Stimulated activated CD8-positive, alpha-beta memory T cell treated with anti-CD3 and anti-CD28 coated beads, Interleukin-12 subunit alpha, Interleukin-12 subunit beta, amount 100 ng/mL, for 1 hour (primary cell): ENCODE results near the gene PTPRT.

Source experiments
- DNase-seq: peaks from one replicate; pipeline ENCODE4 v3.0.0-alpha.2; 2020; ENCODE audit warnings: low read depth

PTPRT gene

DNA sequence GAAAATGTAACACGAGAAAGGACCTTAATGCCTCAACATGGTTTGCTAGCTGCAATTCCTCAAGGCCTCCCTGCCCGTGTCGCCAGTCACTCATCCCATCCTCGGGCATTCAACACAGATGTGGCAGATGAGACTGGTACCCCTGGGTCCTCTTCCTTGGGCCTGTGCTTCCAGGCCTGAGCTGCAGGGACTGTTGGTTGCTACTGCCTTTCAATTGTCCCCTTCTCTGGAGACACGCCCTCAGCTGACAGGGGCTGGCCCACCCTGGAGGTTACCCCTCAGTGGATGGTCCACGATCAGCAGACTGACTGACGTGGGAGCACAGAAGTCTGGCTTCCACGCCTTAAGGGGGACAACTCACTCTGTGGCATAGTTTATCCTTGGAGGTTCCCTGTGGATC is 1076.5 kb downstream of the PTPRT start:
- DNase-seq, result no peak

GRCh38 chr20:42112161-42112560 is 1077.5 kb downstream of the PTPRT start:
- DNase-seq, result no peak

- no peak for DNase-seq
Measured at GRCh38 chr20:42111349-42111748, 1078.4 kb downstream of the PTPRT start.

DNA sequence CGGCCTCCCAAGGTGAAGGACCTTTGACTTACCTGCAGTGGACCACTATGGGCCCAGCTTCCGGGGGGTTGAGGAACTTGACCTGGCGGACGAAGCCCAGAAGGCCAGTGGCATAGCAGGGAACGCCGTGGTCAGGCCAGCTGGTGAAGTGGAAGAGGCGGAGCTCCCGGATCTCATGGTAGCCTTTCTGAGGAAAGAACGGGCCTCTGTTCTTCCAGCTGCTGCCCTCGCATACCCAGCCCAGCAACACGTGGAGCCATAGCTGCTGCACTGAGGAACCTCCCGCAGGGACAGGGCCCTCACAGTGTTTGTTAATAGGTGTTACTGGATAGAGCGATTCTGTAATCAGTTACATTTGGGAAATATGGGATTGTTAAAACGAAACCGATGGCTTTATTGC is 1079.4 kb downstream of the PTPRT start:
- no peak for DNase-seq

- no peak for DNase-seq
Measured at GRCh38 chr20:42102000-42102399, 1087.7 kb downstream of the PTPRT start.

DNA sequence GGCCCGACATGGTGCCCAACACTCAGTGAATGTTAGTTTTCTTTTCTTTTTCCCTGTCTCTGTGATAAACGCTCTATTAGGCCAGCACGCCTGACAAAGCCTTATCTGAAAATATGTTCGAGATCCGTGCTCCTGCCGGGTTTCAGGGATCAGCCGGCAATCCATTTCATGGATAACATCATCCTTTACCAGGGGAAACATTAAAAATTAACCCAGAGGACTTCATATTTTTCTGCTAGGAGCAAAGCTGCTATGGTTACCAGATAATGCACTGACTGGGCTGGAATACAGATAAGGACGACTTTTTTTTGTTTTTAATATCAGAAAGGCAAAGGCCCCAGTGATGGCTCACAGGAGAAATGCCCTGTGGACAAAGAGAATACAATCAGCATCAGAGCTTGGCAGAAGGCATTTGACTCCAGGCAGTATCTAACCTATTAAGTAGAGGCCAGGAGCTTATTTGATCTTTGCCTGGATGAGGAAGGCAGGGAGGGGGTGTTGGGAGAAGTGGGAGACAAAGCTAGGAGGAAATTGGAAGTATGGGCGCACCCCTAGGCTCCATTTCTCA is 1089.5 kb downstream of the PTPRT start:
- DNase-seq, result no peak

GRCh38 chr20:42099101-42099500 is 1090.6 kb downstream of the PTPRT start:
- no peak for DNase-seq

DNA sequence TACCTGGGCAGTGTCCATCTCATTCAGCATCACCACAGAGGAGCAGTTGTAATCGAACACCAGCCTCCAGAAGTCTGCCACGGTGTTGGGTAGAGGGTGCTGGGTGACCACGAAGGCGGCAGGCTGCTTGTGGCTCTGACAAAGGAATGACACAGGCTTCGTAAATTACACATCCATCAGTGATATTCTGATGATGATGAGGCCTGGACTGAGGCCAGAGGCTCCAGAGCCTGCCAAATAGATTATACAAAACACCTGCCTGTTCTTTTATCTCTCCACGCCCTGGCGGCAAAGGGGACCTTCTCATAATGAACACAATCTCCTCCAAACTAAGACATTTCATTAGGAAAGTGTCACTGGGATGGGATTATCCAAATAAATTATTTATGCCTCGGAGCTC is 1091.3 kb downstream of the PTPRT start:
- DNase-seq, result no peak

DNA sequence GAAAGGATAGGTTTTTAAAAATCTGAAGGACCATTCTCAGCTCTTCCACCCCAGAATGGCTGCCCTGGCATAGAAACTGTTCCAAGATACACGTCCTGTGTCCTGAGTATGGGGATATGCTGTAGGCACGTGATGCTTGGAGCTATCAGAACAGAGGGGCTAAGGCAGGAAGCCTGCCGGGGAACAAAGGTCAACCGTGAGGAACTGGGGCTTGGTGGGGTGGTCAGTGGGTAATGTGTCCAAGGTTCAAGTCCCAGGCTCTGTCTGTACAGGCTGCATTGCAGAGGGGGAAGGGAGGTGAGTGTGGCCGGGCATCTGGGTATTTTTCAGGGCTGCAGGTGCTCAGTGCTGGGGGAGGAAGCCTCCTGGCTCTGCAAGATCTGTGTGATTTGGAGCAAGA is 1092.0 kb downstream of the PTPRT start:
- DNase-seq, result no peak

GRCh38 chr20:42095221-42095620 is 1094.5 kb downstream of the PTPRT start:
- no peak for DNase-seq

- DNase-seq, result no peak
Measured at GRCh38 chr20:42093542-42094440, 1095.9 kb downstream of the PTPRT start.

- no peak for DNase-seq
Measured at GRCh38 chr20:42093041-42093440, 1096.7 kb downstream of the PTPRT start.

DNA sequence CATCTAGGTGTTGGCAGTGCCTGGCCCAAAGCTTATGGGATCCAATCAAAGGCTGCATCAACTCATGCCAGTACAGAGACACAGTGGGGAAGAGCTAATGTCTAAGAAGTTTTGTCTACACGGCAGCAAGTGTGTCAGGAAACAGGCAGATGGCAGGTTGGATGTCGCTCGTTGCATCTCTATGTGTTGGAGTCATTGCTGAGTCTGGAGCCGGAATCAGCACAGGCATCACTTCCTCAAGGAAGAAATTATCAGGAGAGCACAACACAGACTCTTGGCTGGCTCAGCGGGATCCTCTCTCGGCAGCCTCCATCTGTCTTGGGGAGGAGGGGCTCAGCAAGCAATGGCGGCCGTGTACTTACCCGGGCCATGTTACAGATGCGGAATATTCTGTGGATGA is 1104.3 kb downstream of the PTPRT start:
- DNase-seq, result no peak

DNA sequence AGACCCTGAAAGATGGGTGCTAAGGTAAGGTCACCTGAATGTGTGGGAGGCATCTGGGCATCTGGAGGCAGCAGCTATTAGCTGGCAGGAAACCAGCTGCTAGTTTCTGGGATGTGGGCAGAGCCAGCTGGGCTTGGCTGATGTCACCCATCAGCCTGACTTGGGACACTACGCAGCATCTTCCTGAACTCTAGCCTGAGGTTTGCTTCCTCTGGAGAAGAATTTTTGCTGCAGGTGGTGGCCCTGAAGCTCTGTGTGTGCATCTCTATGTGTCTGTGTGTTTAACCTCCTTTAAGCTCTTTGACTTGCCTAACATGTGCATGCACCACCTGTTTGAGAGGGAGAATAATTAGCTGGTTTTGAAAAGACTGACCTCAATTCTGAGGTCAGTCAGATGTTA is 1106.4 kb downstream of the PTPRT start:
- no peak for DNase-seq

DNA sequence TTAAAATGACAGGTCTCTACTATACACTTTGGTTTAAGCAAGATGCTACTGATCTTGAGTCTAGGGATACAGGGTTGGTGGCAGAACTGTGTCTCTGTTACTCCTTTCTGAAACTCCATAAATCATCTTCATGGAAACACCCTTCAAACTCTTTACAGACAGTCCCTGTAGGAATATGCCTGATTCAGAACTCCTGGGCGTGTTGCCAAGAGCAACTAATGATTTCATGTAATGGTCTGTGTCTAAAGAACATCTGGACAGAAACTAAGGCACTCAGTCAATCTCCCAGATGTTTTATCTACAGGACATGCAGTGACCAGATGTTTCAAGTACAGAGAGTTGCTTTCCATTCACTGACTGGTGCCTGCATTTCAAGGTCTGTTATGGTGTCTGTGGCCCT is 1107.1 kb downstream of the PTPRT start:
- DNase-seq, result no peak

DNA sequence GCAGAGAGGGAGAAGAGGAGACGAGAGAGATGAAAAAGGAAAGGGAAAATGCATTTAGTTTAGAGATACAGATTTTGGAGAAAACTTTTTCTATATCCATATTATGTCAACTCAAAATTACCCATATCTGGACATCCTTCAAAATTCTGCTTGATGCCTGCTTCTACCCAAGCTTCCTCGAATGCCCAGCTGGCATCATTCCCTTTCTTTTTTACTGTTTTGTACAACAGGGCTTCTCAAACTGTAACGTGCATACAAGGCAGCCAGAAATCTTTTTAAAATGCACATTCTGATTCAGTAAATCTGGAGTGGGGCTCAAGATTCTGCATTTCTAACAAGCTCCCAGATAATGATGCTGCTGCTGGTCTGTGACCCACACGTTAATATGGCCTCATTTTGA is 1108.8 kb downstream of the PTPRT start:
- DNase-seq, result no peak

GRCh38 chr20:42074944-42075343 is 1114.8 kb downstream of the PTPRT start:
- no peak for DNase-seq

DNA sequence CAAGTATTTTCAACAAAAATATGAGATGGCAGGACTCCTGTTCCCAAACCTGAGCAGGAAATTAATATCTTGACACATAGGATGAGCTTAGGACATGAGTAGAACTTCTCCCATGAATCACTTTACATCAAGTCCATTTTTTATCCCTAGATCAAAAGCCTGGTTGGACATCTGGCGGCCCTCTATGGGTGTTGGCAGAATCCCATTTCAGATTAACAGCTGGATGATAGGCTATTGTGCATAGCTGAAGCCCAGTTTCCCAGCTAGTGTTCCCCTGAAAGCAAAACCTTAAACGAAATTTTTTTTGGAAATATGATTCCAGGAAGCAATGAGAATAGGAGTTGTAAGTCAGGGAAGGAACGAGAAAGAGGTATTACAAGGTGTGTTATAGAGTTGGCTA is 1122.1 kb downstream of the PTPRT start:
- DNase-seq, result no peak

DNA sequence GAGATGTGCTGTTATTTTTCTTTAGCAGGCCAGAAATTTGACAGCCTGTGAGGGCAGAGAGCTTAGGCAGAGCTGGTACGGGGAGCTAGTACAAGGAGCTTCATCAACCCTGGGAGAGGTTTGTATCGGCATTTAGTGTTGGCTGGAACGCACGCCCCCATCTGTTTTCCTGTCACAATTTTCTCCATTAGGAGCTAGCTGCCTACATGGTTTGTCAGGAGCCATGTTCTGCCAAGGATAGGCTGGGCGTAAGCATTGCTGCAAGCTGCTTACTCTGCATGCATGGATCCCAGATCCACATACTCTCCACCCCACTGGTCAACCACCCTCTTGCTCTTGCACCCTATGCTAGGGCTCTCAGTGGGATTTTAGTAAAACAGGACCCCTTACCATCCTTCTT is 1122.5 kb downstream of the PTPRT start:
- no peak for DNase-seq

DNA sequence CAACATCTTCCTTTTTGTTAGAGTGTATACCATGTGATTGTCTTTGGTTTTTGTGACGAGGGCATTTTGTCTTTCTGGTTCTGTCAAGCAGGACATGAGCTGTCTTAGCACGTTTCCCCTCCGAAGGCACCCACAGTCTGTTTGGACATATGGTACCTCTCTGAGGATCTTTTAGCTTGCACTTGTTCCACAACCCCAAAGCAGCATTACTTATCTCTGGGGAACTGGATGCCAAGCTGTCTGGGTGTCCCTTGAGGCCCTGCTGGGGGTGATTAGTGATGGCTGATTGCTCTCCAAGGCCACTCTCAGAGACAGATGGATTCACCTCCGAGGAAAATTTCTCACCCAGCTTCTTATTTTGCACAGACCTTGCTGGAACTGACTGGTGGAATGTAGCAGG is 1126.6 kb downstream of the PTPRT start:
- no peak for DNase-seq

DNA sequence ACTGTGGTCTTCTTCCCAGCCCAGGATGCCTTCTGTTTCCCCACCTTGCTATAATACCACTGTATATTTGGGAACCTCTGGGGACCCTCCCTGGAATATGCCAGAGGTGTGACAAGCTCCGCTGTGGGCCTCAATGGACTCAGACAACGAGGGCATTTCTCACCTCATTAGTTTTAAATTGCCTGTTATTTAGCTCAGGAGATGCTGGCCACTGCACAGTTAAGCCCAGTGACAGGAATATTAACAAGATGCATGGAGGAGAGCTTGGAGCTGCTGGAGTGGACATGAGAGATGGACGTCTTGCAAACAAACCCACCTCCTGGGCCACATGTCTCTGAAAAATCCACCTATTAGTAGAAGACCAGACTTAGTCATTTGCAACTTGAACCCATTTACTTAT is 1136.4 kb downstream of the PTPRT start:
- DNase-seq, result no peak

- no peak for DNase-seq
Measured at GRCh38 chr20:42051921-42052320, 1137.8 kb downstream of the PTPRT start.

GRCh38 chr20:42046371-42047085 is 1143.2 kb downstream of the PTPRT start:
- no peak for DNase-seq
